Measurements from ENCODE around the gene TMEM187.

The TMEM187 gene

GRCh38 chrX:154013001-154013421 is 40.5 kb downstream of the TMEM187 start:
- no peaks in the 10 kb centered on the region for H3K9me3 ChIP-seq
- H3K27ac ChIP-seq: no peak overlapping the region

GRCh38 chrX:154013614-154014360 is 41.2 kb downstream of the TMEM187 start:
- no peak for DNase-seq
- TF ChIP-seq, protein P1, sequence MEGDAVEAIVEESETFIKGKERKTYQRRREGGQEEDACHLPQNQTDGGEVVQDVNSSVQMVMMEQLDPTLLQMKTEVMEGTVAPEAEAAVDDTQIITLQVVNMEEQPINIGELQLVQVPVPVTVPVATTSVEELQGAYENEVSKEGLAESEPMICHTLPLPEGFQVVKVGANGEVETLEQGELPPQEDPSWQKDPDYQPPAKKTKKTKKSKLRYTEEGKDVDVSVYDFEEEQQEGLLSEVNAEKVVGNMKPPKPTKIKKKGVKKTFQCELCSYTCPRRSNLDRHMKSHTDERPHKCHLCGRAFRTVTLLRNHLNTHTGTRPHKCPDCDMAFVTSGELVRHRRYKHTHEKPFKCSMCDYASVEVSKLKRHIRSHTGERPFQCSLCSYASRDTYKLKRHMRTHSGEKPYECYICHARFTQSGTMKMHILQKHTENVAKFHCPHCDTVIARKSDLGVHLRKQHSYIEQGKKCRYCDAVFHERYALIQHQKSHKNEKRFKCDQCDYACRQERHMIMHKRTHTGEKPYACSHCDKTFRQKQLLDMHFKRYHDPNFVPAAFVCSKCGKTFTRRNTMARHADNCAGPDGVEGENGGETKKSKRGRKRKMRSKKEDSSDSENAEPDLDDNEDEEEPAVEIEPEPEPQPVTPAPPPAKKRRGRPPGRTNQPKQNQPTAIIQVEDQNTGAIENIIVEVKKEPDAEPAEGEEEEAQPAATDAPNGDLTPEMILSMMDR (IDR thresholded peaks at IDR 0.05): peak; percentile 77 to 85
- H3K27ac ChIP-seq: no peak overlapping the region
- no peak overlapping the region for H3K4me3 ChIP-seq
- intact Hi-C loops (cut with DNase I; ENCODE audit: low total_unique reads): loop anchor here (5.0 kb wide), 1 partner anchor 39 kb away; no protein-coding TSS in a partner anchor
- H3K36me3 ChIP-seq: peaks cover 0 to 27% (median 26%) of the 10 kb centered on the region in 3 donors
- no peaks in the 10 kb centered on the region for H3K27me3 ChIP-seq
- no peaks in the 10 kb centered on the region for H3K9me3 ChIP-seq
- peaks cover 0 to 17% (median 5%) of the 10 kb centered on the region in 4 donors for H3K4me1 ChIP-seq

More at GRCh38 chrX:154013001-154013421, 40.5 kb downstream of the TMEM187 start:
- H3K4me1 ChIP-seq: peaks cover 0 to 10% (median 0%) of the 10 kb centered on the region in 4 donors
- TF ChIP-seq, protein P1 (IDR thresholded peaks at IDR 0.05): no peak
- DNase-seq: no peak
- H3K36me3 ChIP-seq: peaks cover 0 to 27% (median 26%) of the 10 kb centered on the region in 3 donors
- H3K27me3 ChIP-seq: no peaks in the 10 kb centered on the region
- intact Hi-C loops (cut with DNase I; ENCODE audit: low total_unique reads): loop anchor here (5.0 kb wide), 1 partner anchor 39 kb away; no protein-coding TSS in a partner anchor
- H3K4me3 ChIP-seq: no peak overlapping the region

DNA sequence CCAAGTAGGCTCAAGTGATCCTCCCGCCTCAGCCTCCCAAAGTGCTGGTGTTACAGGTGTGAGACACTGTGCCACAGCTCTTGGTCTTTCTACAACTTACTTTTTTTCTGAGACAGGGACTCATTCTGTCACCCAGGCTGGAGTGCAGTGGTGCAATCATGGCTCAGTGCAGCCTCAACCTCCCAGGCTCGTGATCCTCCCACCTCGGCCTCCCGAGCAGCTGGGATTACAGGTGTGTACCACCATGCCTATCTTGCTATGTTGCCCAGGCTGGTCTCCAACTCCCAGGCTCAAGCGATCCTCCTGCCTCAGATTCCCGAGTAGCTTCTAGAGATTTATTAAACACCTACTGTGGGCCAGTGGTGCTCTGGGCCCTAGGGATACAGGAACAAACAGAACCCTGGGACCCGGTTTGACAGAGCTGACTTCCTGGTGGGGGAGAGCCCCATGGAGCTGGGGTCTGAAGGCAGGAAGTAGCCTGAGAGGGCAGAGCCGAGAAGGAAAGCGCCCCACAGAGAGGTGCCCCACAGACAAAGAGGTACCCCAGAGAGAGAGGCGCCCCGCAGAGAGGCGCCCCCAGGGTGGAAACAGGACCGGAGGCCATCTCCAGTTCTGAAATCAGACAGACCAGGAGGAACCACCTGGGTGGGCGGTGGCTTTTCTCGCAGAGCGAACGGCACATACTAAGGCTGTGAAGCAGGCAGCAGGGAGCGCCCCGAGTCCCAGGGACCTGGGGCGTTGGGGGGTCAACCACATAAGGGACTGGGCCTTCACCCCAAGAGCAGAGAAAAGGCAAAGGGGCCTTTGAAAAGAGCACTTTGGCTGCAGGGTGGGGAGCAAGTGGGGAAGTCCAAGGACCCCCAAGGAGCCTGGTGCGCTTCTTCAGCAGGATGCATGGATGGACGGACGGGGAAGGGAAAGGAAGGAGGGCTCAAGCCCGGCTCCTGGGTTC is 42.2 kb downstream of the TMEM187 start:
- H3K9me3 ChIP-seq: no peaks in the 10 kb centered on the region
- peaks cover 0 to 27% (median 26%) of the 10 kb centered on the region in 3 donors for H3K36me3 ChIP-seq
- intact Hi-C loops (cut with DNase I; ENCODE audit: low total_unique reads): loop anchor here (5.0 kb wide), 2 partner anchors 38 to 83 kb away; partner anchors contain the start of gene MECP2
- no peak overlapping the region for H3K27ac ChIP-seq
- TF ChIP-seq, protein P1 (IDR thresholded peaks at IDR 0.05): no peak
- H3K4me3 ChIP-seq: no peak overlapping the region
- DNase-seq: no peak
- peaks cover 0 to 22% (median 7%) of the 10 kb centered on the region in 4 donors for H3K4me1 ChIP-seq
- H3K27me3 ChIP-seq: no peaks in the 10 kb centered on the region

DNA sequence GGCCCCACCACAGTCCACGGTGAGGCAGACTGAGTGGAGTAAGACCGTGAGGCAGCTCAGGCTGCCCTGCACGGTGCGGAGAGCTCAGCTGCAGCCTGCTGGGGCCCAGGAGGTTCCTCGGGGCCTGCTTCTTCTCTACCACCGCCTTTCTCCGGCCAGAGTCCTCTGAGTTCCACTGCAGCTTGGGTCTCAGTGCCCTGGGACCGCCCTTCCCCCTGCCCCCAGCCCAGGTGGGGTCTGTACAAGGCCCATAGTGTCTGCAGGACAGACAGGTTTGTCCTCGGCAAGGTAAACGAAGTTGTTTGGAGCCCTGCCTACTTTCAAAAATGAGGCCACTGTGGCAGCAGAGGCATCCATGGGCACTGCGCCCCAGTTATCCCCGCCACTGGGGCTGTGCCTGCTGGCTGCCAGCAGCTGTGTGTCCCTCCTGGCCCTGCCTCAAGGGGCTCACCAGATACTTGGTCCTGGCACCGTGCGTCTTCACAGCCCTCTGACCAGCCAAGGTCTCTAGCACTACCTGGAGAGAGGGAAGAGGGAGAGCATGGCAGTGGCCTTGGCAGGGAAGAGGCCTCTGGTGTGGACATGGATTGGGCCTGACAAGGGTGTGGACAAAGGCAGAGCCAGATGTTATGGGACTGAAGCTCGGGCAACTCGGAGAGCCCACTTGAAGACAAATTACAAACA is 43.2 kb downstream of the TMEM187 start:
- Histone ChIP-seq H3K4me3 (no peak overlapping the region), H3K9me3 (no peaks in the 10 kb centered on the region), H3K27me3 (no peaks in the 10 kb centered on the region), H3K4me1 (peaks cover 0 to 22% (median 11%) of the 10 kb centered on the region in 4 donors), H3K27ac (no peak overlapping the region), H3K36me3 (peaks cover 0 to 27% (median 26%) of the 10 kb centered on the region in 3 donors)
- TF ChIP-seq, protein P1 (IDR thresholded peaks at IDR 0.05): no peak
- intact Hi-C loops (cut with DNase I; ENCODE audit: low total_unique reads): loop anchor here (5.0 kb wide), 1 partner anchor 82 kb away; the partner anchor contains the start of gene MECP2
- no peak for DNase-seq

Data from tibial artery (tissue), 4 donors.